ENCODE measurements around the gene MACROD2. TPM values are rescaled to one million over a fixed set of nuclear protein-coding genes. Genes with fewer than 3 reads are reported as not detected.

The MACROD2 gene
- total RNA-seq, 1 donor from 2014 or later, result 6.4 TPM

GRCh38 chr20:14951707-14952418 lies 956.5 kb downstream of the MACROD2 start:
- no peak overlapping the region for H3K4me3 Mint-ChIP-seq
- no peak overlapping the region for H3K27ac Mint-ChIP-seq (ENCODE audit: unreplicated experiment)
- no peaks in the 10 kb centered on the region for H3K36me3 Mint-ChIP-seq (ENCODE audit: low read depth)
- no peak for TF ChIP-seq CTCF (conservative IDR thresholded peaks at IDR 0.05)
- no peaks in the 10 kb centered on the region for H3K27me3 Mint-ChIP-seq (ENCODE audit: low read depth)
- no peak for DNase-seq (ENCODE audit: low read depth, low spot score)
- peaks cover 27% of the 10 kb centered on the region for H3K4me1 Mint-ChIP-seq
- peaks cover 4% of the 10 kb centered on the region for H3K9me3 Mint-ChIP-seq

GRCh38 chr20:14953736-14954135 lies 958.4 kb downstream of the MACROD2 start:
- Mint-ChIP-seq H3K27ac (ENCODE audit: unreplicated experiment) (no peak overlapping the region), H3K4me1 (peaks cover 27% of the 10 kb centered on the region), H3K4me3 (no peak overlapping the region), H3K27me3 (ENCODE audit: low read depth) (no peaks in the 10 kb centered on the region), H3K9me3 (peaks cover 4% of the 10 kb centered on the region), H3K36me3 (ENCODE audit: low read depth) (no peaks in the 10 kb centered on the region)
- DNase-seq (ENCODE audit: low read depth, low spot score), result no peak
- no peak for TF ChIP-seq CTCF (conservative IDR thresholded peaks at IDR 0.05)

- no peak overlapping the region for H3K4me3 Mint-ChIP-seq
- H3K36me3 Mint-ChIP-seq (ENCODE audit: low read depth), result no peaks in the 10 kb centered on the region
- H3K27ac Mint-ChIP-seq (ENCODE audit: unreplicated experiment), result no peak overlapping the region
- H3K9me3 Mint-ChIP-seq, result peaks cover 4% of the 10 kb centered on the region
- no peak for TF ChIP-seq CTCF (conservative IDR thresholded peaks at IDR 0.05)
- H3K27me3 Mint-ChIP-seq (ENCODE audit: low read depth), result no peaks in the 10 kb centered on the region
- H3K4me1 Mint-ChIP-seq, result peaks cover 24% of the 10 kb centered on the region
- no peak for DNase-seq (ENCODE audit: low read depth, low spot score)
Observed at GRCh38 chr20:14955399-14955798, 960.1 kb downstream of the MACROD2 start.

- no peak for DNase-seq (ENCODE audit: low read depth, low spot score)
- H3K4me3 Mint-ChIP-seq, result no peak overlapping the region
- H3K27me3 Mint-ChIP-seq (ENCODE audit: low read depth), result no peaks in the 10 kb centered on the region
- H3K27ac Mint-ChIP-seq (ENCODE audit: unreplicated experiment), result no peak overlapping the region
- H3K36me3 Mint-ChIP-seq (ENCODE audit: low read depth), result no peaks in the 10 kb centered on the region
- no peak for TF ChIP-seq CTCF (conservative IDR thresholded peaks at IDR 0.05)
- peaks cover 1% of the 10 kb centered on the region for H3K9me3 Mint-ChIP-seq
- peaks cover 18% of the 10 kb centered on the region for H3K4me1 Mint-ChIP-seq
Observed at GRCh38 chr20:14956026-14956425, 960.7 kb downstream of the MACROD2 start.

GRCh38 chr20:14956538-14956937 lies 961.2 kb downstream of the MACROD2 start:
- TF ChIP-seq CTCF (conservative IDR thresholded peaks at IDR 0.05), result no peak
- H3K4me1 Mint-ChIP-seq, result peaks cover 12% of the 10 kb centered on the region
- H3K36me3 Mint-ChIP-seq (ENCODE audit: low read depth), result no peaks in the 10 kb centered on the region
- no peak for DNase-seq (ENCODE audit: low read depth, low spot score)
- no peaks in the 10 kb centered on the region for H3K9me3 Mint-ChIP-seq
- no peak overlapping the region for H3K4me3 Mint-ChIP-seq
- no peak overlapping the region for H3K27ac Mint-ChIP-seq (ENCODE audit: unreplicated experiment)
- no peaks in the 10 kb centered on the region for H3K27me3 Mint-ChIP-seq (ENCODE audit: low read depth)

Measured in neural crest cell (in vitro differentiated cells).